CD4-positive, alpha-beta T cell treated with Interleukin-17A for 4 hours (primary cell): Measurements from ENCODE around the gene C16orf95.

Experiments used
- DNase-seq: peaks from one replicate; pipeline ENCODE4 v3.0.0-alpha.2; 2020; ENCODE audit warnings: mixed read lengths

The C16orf95 gene

GRCh38 chr16:87311387-87311786 is 5.8 kb downstream of the C16orf95 start:
- DNase-seq, result no peak

- no peak for DNase-seq
Observed at GRCh38 chr16:87310610-87311009, 6.6 kb downstream of the C16orf95 start.

- no peak for DNase-seq
Observed at GRCh38 chr16:87309620-87310525, 7.3 kb downstream of the C16orf95 start.

- no peak for DNase-seq
Observed at GRCh38 chr16:87308826-87309225, 8.4 kb downstream of the C16orf95 start.

- DNase-seq, result no peak
Observed at GRCh38 chr16:87306516-87306915, 10.7 kb downstream of the C16orf95 start.

- DNase-seq, result no peak
Observed at GRCh38 chr16:87305505-87306391, 11.4 kb downstream of the C16orf95 start.

GRCh38 chr16:87304951-87305350 is 12.2 kb downstream of the C16orf95 start:
- DNase-seq, result no peak

- no peak for DNase-seq
Observed at GRCh38 chr16:87303962-87304521, 13.2 kb downstream of the C16orf95 start.

GRCh38 chr16:87303431-87303930 is 13.7 kb downstream of the C16orf95 start:
- DNase-seq, result peak; percentile 25

- DNase-seq, result no peak
Observed at GRCh38 chr16:87298857-87299465, 18.2 kb downstream of the C16orf95 start.

GRCh38 chr16:87297918-87298631 is 19.1 kb downstream of the C16orf95 start:
- peak; percentile 47 for DNase-seq

GRCh38 chr16:87297407-87297806 is 19.8 kb downstream of the C16orf95 start:
- no peak for DNase-seq

GRCh38 chr16:87295661-87296531 is 21.3 kb downstream of the C16orf95 start:
- DNase-seq, result no peak

- DNase-seq, result no peak
Observed at GRCh38 chr16:87295259-87295658, 21.9 kb downstream of the C16orf95 start.

- DNase-seq, result no peak
Observed at GRCh38 chr16:87293990-87294389, 23.2 kb downstream of the C16orf95 start.

- no peak for DNase-seq
Observed at GRCh38 chr16:87291944-87292343, 25.2 kb downstream of the C16orf95 start.

- DNase-seq, result no peak
Observed at GRCh38 chr16:87288753-87289362, 28.3 kb downstream of the C16orf95 start.

- no peak for DNase-seq
Observed at GRCh38 chr16:87286839-87287626, 30.2 kb downstream of the C16orf95 start.

- no peak for DNase-seq
Observed at GRCh38 chr16:87284183-87284582, 33.0 kb downstream of the C16orf95 start.
